Keratinocyte (primary cell): ENCODE measurements around the gene PSMD12.

ENCODE experiments used
- EZH2 ChIP-seq: IDR thresholded peaks from one replicate; pipeline ENCODE4 v1.6.1; 2012; ENCODE audit warnings: inconsistent platforms, mild to moderate bottlenecking, low read length, moderate library complexity
- TF ChIP-seq, protein P1 (sequence below), 3 experiments: IDR thresholded peaks in 1 of 3; conservative IDR thresholded peaks in 1 of 3; optimal IDR thresholded peaks in 1 of 3; 2 replicates in 2 of 3; 3 replicates in 1 of 3; pipeline versions ENCODE3 to v1.5.1; 2011; ENCODE audit warnings: low read length in 3 of 3, mild to moderate bottlenecking in 3 of 3, moderate library complexity in 2 of 3, control low read depth in 1 of 3, inconsistent platforms in 1 of 3; ENCODE audit not compliant: insufficient read depth in 2 of 3; ENCODE audit errors: extremely low read depth in 1 of 3

- TF ChIP-seq, protein P1, sequence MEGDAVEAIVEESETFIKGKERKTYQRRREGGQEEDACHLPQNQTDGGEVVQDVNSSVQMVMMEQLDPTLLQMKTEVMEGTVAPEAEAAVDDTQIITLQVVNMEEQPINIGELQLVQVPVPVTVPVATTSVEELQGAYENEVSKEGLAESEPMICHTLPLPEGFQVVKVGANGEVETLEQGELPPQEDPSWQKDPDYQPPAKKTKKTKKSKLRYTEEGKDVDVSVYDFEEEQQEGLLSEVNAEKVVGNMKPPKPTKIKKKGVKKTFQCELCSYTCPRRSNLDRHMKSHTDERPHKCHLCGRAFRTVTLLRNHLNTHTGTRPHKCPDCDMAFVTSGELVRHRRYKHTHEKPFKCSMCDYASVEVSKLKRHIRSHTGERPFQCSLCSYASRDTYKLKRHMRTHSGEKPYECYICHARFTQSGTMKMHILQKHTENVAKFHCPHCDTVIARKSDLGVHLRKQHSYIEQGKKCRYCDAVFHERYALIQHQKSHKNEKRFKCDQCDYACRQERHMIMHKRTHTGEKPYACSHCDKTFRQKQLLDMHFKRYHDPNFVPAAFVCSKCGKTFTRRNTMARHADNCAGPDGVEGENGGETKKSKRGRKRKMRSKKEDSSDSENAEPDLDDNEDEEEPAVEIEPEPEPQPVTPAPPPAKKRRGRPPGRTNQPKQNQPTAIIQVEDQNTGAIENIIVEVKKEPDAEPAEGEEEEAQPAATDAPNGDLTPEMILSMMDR (optimal IDR thresholded peaks at IDR 0.05 in 1 of 3, IDR thresholded peaks at IDR 0.05 in 1 of 3, conservative IDR thresholded peaks at IDR 0.05 in 1 of 3; ENCODE audit: extremely low read depth in 1 of 3, insufficient read depth in 2 of 3, low read length in 3 of 3): no peak
- TF ChIP-seq EZH2: no peak
Observed at GRCh38 chr17:67297454-67297960, 68.9 kb downstream of the PSMD12 start.
